Measurements from ENCODE around the gene UNC13D.

DNA sequence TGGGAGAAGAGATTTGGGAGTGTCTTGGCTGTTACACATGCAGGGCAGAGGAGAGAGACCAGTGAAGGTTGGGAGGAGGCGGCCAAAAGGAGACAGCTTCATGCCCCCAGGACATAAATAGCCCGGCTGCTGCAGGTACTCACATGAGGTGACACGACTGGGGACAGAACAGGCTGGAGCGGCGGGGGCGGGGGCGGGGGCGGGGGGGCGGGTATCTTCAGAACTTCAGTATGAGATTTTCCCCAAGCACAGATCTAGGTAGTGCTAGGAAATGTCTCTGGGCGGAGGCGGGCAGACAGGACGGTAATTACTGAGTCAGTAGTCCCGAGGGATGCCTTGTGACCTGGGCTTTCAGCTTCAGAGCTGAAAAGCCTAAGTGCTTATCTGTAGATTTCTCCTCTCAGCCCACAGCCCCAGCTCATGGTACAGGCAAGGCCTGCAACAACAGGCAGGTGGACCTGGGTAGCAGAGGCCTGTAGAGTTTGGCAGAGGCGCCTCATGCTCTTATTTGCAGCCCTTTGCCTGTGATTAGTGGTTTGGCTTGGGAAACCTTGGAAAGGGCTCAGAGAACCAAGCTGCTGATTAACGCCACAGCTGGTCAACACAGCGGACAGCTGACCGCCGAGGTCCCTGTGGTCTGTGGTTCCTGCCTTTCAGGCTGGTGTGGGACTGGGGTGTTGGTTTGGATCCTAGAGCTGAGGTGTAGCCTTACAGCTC is 35.1 kb downstream of the UNC13D start:
- TF ChIP-seq, protein P1, sequence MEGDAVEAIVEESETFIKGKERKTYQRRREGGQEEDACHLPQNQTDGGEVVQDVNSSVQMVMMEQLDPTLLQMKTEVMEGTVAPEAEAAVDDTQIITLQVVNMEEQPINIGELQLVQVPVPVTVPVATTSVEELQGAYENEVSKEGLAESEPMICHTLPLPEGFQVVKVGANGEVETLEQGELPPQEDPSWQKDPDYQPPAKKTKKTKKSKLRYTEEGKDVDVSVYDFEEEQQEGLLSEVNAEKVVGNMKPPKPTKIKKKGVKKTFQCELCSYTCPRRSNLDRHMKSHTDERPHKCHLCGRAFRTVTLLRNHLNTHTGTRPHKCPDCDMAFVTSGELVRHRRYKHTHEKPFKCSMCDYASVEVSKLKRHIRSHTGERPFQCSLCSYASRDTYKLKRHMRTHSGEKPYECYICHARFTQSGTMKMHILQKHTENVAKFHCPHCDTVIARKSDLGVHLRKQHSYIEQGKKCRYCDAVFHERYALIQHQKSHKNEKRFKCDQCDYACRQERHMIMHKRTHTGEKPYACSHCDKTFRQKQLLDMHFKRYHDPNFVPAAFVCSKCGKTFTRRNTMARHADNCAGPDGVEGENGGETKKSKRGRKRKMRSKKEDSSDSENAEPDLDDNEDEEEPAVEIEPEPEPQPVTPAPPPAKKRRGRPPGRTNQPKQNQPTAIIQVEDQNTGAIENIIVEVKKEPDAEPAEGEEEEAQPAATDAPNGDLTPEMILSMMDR (conservative IDR thresholded peaks at IDR 0.05; ENCODE audit: low read depth, low read length) = no peak
- no peak for TF ChIP-seq SMC3 (IDR thresholded peaks at IDR 0.05; ENCODE audit: low read depth, low read length)
- TF ChIP-seq, protein P2, sequence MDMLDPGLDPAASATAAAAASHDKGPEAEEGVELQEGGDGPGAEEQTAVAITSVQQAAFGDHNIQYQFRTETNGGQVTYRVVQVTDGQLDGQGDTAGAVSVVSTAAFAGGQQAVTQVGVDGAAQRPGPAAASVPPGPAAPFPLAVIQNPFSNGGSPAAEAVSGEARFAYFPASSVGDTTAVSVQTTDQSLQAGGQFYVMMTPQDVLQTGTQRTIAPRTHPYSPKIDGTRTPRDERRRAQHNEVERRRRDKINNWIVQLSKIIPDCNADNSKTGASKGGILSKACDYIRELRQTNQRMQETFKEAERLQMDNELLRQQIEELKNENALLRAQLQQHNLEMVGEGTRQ (IDR thresholded peaks at IDR 0.05; ENCODE audit: low read depth, low read length) = no peak
- no peak for TF ChIP-seq RFX5 (IDR thresholded peaks at IDR 0.05; ENCODE audit: low read depth, low read length)
- TF ChIP-seq RCOR1 (IDR thresholded peaks at IDR 0.05; ENCODE audit: insufficient replicate concordance, low read length) = no peak
- TF ChIP-seq POLR2A (IDR thresholded peaks at IDR 0.05; ENCODE audit: low read depth, low read length) = no peak
- no peak for TF ChIP-seq CEBPB (IDR thresholded peaks at IDR 0.05; ENCODE audit: low read depth, low read length)
- no peak for TF ChIP-seq RAD21 (IDR thresholded peaks at IDR 0.05; ENCODE audit: low read length)

Measured in IMR-90 (cell line).